GM12892 (cell line): Measurements from ENCODE around the gene NGEF.

ENCODE experiments used
- POLR2A ChIP-seq: IDR thresholded peaks from 2 replicates; pipeline ENCODE4 v1.6.1; 2011; ENCODE audit warnings: low read depth, low read length, control low read depth
- POLR2AphosphoS5 ChIP-seq: IDR thresholded peaks from 2 replicates; pipeline ENCODE4 v1.6.1; 2011; ENCODE audit warnings: low read depth, low read length, control low read depth
- TAF1 ChIP-seq: IDR thresholded peaks from 2 replicates; pipeline ENCODE4 v1.6.1; 2011; ENCODE audit warnings: low read depth, mild to moderate bottlenecking, control low read depth, low read length, borderline replicate concordance

DNA sequence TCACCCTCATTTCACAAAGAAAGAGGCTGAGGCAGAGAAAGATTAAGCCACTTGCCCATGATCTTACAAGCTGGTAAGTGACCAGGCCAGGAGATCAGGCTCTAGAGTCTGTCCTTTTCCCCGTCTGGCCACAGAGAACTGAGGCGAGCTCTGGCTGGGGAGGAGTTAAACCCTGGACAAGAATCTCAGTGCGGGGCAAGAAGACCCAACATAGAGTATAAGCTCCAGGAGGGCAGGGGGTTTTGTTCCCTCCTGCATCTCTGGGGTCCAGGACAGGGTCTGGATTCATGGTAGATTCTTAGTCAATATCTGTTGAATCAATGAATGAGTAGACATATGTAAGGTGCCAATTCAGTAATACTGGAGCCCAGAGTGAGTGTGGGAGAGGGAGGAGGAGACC, 34.1 kb upstream of the NGEF start:
- TF ChIP-seq POLR2A: no peak
- TF ChIP-seq TAF1: no peak
- TF ChIP-seq POLR2AphosphoS5: no peak
